CD4-positive, alpha-beta T cell treated with Interleukin-10 for 1 hour (primary cell): ENCODE results near the gene GPC3.
"Not testable (repeated sequence)": the region's sequence is repeated elsewhere in the genome, so short reads cannot be mapped to it uniquely, and the experiment has no call there.

Source experiments
- DNase-seq: peaks from one replicate; pipeline ENCODE4 v3.0.0-alpha.2; 2020

GPC3 gene

DNA sequence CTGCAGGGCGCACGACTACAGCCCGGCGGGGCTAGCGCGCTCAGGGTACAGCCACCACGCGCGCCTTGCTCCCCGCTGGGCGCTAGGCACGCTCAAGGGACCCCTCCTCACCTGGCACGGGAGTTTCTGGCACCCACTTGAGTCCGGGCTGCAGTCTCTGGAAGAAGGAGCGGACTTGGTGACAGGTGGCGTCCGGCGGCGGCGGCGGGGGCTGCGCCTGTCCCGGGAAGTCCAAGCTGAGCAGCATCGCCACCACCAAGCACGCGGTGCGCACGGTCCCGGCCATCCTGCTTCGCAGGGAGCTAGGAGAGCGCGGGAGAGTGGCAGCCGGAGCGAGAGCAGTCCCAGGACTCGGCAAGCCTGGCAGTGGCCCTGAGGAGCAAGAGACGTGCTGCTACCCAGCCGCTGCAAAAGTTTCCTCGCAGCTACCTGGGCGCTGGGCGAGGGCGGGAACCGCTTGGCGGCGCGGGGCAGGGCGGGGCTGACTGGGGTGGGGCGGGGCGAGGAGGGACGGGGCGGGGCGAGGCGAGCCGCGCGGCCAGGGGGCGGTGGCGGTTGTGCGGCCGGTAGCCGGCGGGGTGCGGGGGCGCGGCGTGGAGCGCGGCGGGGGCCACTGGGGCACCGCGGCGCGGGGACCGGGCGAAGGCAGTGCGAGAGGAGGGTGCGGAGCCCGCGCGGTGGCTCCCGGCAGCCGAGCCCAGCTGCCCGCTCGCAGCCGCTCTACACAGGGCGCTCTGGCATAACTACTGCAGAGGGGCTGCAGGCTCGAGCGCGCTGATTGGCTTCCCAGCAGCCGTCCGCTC lies at the start of gene GPC3:
TSS of gene GPC3 (minus strand) at position 431 of the 803 bp plus-strand sequence.
- peak; percentile 35 for DNase-seq

DNA sequence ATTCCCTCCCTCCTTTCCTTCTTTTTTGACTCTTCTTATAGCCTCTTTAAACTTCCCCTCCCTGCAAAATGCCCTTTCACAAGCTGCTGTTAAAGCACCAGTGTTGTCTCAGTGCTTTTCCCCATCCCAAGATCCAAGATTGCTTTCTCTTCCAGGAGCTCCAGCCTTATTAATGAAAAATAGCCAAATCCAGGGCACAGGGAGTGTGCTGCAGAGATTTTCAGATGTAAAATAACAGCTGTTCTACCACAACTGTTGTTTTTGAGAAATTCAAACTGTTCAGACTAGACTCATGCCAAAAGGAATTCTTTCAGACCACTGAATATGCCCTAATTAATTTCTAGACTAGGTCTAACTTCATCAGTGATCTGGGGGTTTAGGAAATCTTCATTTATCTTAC lies 47.0 kb upstream of the GPC3 start:
- DNase-seq = no peak

GRCh38 chrX:134026565-134027311 lies 41.3 kb upstream of the GPC3 start:
- DNase-seq = peak; percentile 13

GRCh38 chrX:134025986-134026545 lies 40.7 kb upstream of the GPC3 start:
- no peak for DNase-seq

DNA sequence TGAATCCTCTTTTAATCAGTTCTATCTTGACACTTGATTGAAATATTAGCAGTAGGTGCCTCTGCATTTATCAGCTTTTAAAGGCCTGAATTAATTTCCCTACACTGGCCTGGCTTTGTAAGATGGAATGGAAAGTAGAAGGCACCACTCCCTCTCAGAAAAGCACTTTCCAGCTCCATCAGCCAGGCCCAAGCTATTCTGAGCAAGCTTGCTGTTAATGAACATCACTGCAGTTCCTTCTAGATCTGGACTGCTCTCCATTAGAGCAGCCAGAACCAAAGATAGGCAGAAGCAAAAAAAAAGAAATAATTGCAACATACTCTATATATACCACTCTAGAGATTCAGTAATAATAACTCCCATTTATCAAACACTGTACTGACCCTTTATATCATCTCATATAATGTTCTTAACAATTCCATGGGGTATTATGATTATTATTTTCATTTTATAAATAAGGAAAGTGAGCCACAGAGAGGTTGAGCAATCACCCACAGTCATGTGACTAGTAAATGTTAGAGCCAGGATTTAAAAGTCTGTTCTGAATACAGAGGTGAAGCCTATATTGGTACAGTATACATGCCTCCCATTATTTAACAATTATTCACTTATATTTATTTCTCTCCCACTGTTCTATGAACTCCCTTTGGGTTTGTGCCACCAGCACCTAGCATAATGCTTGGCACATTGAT lies 39.4 kb upstream of the GPC3 start:
- no peak for DNase-seq

DNA sequence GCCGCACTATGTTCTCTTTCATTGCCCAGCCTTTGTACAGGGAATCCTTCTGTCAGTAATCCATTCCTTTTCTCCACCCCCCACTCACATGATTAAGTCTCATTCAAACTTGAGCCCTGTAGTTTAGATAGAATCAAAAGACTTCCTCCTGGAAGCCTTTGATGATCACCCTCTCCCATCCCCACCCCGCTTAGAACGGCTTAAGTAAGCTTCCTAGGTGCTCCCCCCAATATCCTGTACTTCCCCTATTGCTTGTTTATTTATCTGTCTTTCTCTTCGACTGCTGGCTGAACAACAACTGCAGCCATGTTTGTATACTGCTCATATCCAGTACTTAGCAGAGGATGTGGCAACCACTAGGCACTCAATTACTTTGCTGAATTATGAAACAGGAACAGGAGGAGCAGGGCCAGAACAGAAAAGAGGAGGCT lies 38.5 kb upstream of the GPC3 start:
- no peak for DNase-seq

DNA sequence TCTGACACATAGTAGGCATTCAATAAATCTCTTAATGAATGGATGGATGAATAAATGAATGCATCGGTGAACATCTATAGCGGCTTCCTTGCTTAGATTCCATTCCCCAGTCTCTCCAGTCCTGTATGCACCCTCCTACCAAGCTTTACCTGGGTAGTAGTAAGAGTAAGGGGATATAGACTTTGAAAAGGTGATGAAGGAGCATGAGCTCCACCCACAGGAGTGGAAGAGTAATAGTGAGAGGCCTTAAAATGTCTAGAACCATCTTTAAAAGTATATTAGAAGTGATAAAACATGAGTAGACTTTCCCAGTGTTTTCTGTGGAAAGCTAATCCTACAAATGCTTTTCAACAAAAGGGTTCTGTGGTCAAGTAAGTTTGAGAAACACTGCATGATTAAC lies 35.5 kb upstream of the GPC3 start:
- no peak for DNase-seq

GRCh38 chrX:134019567-134020206 lies 34.3 kb upstream of the GPC3 start:
- no peak for DNase-seq

DNA sequence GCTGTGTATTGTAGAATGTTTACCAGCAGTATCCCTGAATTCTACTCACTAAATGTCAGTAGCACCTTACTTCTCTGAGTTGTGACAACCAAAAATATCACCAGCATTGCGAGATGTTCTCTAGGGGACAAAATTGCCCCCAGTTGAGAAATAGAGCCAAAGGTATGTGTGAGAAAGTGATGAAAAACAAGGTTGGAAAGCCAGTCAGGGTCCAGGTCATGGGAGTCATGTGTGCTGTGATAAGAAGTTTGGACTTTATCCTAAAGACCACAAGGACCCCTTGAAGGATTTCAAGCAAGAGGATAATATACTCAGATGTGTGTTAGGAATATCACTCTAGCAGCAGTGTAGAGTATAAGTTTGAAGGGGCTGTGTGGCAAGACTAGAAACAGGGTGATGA lies 30.9 kb upstream of the GPC3 start:
- not testable (repeated sequence) for DNase-seq

- not testable (repeated sequence) for DNase-seq
Measured at GRCh38 chrX:134015510-134015909, 30.1 kb upstream of the GPC3 start.

DNA sequence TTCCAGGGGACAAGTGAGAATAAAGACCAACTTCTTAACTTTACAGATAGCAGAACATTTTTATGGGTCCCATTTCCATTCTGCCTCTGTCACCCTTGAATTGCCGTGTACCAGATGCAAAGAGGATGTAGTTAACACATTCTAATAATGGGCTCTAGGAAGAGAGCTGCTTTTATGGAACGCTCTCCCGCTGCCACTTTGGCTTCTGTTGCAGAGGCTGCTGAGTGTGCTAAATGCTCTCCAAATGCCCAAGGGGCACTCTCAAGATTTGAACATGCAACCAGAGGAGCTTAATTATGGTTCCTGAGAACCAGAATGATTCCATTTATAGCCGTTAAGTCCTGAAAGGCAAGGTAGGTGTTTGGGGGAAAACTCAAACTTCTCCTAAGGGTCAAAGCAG lies 28.1 kb upstream of the GPC3 start:
- no peak for DNase-seq

- DNase-seq = no peak
Measured at GRCh38 chrX:134013092-134013497, 27.7 kb upstream of the GPC3 start.

- DNase-seq = no peak
Measured at GRCh38 chrX:134010690-134011089, 25.3 kb upstream of the GPC3 start.

DNA sequence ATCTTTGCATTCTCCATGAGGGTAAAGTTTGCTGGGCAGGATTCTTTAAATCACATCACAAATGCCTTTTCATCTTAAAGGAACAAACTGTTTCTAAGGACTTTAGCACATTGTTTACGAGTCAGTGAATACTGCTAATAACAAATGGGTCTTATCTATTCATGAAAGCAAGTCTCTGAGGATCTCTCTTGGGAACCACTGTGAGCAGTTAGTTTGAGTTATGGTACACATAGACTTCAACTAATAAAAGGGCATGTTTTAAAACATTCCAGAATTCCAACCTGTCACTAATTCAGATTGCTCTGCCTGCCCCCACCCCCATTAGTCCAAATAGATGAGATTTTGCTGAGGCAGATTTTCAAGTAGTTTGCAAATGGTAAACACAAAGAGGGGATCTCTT lies 22.3 kb upstream of the GPC3 start:
- DNase-seq = no peak

- DNase-seq = no peak
Measured at GRCh38 chrX:134006484-134007161, 21.2 kb upstream of the GPC3 start.

- DNase-seq = no peak
Measured at GRCh38 chrX:134004084-134004483, 18.7 kb upstream of the GPC3 start.

DNA sequence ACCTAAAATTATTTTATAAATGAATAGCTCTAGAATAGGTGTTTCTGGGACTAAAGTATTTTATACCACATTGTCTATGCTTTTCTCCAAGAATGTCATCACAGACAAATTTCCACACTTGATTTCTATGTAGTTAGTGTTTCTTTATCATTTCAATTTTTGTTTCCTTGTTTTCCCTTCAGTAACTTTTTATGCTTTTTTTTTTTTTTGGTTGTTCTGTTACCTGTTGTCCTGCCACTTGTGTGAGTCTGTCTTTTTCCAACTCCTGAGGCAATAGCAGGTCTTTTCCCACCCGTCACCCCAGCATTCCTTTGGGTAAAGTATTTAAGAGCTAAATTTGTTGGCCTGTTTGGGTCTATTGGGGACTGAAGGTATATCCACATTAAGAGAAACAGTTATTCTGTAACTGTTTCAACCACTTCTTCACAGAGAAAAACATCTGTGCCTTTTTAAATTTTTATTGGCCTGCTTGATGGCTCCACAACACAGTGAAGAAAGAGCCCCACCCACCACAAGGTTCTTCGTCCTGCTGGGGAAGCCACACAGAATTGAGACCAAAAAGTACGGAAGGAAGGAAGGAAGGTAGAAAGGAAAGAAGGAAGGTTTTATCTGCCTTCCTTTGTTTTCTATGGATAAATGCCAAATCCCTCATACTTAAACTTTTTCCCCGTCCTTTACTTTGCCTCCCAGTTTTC lies 17.7 kb upstream of the GPC3 start:
- no peak for DNase-seq

DNA sequence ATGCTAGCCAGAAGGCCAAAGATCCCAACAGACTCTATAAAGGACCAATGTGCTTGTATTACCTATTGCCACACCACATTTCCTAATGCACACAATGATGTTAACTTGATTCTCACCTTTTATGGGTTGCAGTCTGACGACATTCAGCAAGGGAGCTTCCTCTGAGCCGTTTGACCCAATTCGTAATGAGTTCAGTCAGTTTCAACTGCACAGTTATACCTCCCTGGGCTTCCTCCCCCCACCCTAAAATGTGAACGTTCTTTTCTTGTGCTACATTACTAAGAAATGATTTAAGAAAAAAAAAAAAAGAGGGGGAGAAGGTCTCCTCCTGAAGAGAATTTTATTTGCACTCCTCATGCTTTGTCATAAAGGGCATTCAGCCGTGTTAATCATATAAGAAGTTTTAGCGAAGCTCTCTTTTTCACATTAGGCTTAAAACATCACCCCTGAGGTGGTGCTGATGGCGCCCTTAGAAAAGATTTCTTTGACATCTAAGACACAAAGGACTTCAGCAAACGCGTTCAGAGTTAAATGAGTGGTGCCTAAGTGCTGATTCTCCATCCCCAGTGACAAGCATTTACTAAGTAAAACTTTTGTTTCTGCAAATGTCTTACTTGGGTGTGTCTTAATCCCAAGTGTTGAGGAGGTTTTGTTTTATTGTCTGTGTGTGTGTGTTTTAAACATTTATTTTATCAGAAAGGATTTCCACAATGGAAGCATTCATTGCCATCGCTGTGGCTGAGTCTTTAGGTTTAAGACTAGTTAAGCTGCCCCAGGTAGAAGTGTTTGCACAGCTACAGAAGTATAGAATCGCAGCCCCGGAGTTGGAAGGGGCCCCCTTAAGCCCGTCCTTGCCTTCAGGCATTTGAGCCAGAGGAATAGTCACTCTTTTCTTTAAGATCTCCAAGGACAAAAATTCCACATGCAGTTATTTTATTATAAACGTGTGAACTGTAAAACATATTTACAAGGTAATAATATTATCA lies 15.2 kb upstream of the GPC3 start:
- DNase-seq = no peak

GRCh38 chrX:133999031-133999705 lies 13.8 kb upstream of the GPC3 start:
- no peak for DNase-seq

- DNase-seq = no peak
Measured at GRCh38 chrX:133995759-133996158, 10.4 kb upstream of the GPC3 start.
